ENCODE data around the gene LIME1.

LIME1 gene

GRCh38 chr20:63758152-63758551 is 21.7 kb downstream of the LIME1 start:
- TF ChIP-seq CTCF (IDR thresholded peaks at IDR 0.05), result no peak

DNA sequence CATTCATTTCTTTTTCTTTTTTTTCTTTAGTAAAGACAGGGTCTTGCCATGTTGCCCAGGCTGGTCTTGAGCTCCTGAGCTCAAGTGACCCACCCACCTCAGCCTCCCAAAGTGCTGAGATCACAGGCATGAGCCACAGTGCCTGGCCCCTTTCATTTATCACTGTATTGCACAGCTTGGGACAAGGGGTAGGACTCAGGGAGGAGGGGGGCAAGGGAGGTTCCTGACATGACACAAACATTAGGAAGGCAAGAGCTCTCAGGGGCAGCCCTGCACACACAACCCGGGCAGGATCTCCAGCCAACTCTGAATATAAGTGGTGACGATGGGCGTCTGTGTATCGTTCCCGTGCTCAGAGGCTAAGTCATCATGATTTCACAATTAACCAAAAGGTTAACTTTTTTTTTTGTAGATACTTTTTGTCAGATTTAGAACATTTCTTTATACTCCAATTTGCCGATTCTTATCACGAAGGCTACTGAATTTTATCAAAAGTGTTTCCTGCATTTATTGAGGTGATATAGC is 23.0 kb downstream of the LIME1 start:
- no peak for TF ChIP-seq CTCF (IDR thresholded peaks at IDR 0.05)

DNA sequence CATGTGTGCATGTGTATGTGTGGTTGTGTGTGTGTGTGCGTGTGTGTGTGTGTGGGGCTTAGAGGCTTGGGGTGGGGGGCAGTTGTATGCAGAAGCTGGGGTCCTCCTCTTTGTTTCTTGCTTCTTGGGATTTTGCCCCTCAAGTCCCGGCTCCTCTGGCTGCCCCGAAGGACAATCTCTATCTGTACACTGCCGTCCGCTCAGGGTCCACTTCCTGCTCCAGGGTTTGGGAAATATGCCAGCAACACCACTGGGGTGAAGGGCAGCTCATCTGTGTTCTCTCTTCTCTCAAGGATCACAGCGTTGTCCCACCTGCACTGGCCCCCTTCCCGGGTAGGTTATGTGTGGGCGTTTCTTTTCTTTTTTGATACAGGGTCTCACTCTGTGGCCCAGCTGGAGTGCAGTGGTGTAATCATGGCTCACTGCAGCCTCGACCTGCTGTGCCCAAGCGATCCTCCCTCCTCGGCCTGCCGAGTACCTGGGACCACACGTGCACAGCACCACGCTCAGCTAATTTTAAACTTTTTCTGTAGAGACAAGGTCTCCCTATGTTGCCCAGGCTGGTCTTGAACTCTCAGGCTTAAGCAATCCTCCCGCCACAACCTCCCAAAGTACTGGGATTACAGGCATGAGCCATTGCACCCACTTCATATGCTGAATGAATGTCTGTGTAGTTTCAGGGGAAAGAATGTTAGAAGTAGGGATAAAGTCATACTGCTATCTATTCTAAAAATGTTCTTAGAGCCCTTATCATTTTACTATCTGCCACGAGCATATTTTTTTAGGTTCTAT is 28.8 kb downstream of the LIME1 start:
- no peak for TF ChIP-seq CTCF (IDR thresholded peaks at IDR 0.05)

GRCh38 chr20:63765902-63766301 is 29.4 kb downstream of the LIME1 start:
- no peak for TF ChIP-seq CTCF (IDR thresholded peaks at IDR 0.05)

DNA sequence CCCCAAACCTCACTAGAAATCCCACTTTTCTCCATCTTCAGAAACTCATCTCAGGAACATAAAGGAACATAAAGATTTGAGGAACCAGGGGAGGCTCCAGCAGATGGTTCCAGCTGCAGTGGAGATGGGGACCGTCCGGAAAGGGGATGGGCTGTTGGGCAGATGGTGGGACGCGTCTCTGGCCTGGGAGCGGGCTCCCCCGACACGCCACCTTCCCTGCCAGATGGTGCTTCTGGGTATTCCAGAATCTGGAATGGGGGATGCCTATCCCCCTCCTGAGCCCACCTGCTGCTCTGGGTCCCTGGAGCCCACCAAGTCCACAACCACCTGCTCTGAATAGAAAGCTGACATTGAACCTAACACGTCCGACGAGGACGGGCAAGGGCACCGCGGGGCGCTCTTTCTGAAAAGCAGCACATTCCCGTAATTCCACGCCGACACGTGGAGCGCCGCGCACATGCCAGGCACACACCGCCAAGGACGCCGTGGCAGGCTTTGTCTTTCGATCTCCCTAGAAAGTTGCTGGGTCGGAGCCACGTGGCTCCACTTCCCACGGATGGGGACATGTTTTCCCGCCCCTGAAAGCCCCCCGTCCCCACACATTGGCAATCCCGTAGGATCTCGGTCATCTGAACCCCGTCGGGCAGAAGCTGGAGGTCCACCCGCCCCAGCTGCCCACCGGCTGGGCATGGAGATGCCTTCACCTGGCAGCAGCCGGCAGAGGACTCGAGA is 30.4 kb downstream of the LIME1 start:
- TF ChIP-seq CTCF (IDR thresholded peaks at IDR 0.05), result no peak

DNA sequence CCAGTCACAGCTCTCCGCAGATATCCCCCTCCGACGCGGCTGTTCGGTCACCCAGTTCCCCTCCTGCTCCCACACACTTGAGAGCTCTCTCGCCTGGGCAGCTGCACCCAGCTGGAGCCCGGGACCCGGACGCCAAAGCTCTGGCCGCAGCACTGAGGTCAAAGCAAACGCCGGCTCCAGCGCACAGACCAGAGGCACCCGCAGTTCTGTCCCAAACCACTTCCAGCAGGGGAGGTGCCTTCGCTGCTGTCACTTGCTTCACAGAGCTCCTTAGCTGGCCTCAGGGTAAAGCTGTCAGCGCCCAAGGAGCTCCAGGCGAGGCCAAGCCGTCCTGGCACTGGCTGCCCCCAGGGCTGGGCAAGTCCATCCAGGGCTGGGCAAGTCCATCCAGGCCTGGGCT is 31.0 kb downstream of the LIME1 start:
- no peak for TF ChIP-seq CTCF (IDR thresholded peaks at IDR 0.05)

- no peak for TF ChIP-seq CTCF (IDR thresholded peaks at IDR 0.05)
Observed at GRCh38 chr20:63767886-63768285, 31.4 kb downstream of the LIME1 start.

Data from LNCAP (cell line).